KMS-11 (cell line): ENCODE results near the gene S100PBP.

Experiments used
- H2AFZ ChIP-seq: fragments of 200-600 bp; sonication (generic); 2 replicates; pipeline ENCODE4 v1.6.1; 2016; ENCODE audit warnings: antibody characterized with exemption, mixed run types, low read depth
- H3K27ac ChIP-seq: fragments of 200-600 bp; sonication (generic); 2 replicates; pipeline ENCODE4 v1.6.1; 2016; ENCODE audit warnings: mild to moderate bottlenecking, mixed run types
- H3K27me3 ChIP-seq: fragments of 200-600 bp; sonication (generic); 2 replicates; pipeline ENCODE4 v1.6.1; 2017; ENCODE audit warnings: mild to moderate bottlenecking, low read depth, mixed run types, moderate library complexity; ENCODE audit not compliant: insufficient read depth
- H3K36me3 ChIP-seq: fragments of 200-600 bp; sonication (generic); 2 replicates; pipeline ENCODE4 v1.6.1; 2017; ENCODE audit warnings: mild to moderate bottlenecking, mixed run types; ENCODE audit not compliant: insufficient read depth
- H3K4me1 ChIP-seq: fragments of 200-600 bp; sonication (generic); 2 replicates; pipeline ENCODE4 v1.6.1; 2016; ENCODE audit warnings: mild to moderate bottlenecking, low read depth, mixed run types; ENCODE audit not compliant: poor library complexity, severe bottlenecking
- H3K4me2 ChIP-seq: fragments of 200-600 bp; sonication (generic); 2 replicates; pipeline ENCODE4 v1.7.0; 2016; ENCODE audit warnings: mild to moderate bottlenecking, mixed run types
- H3K4me3 ChIP-seq: fragments of 200-600 bp; sonication (generic); IDR thresholded peaks from 2 replicates; pipeline ENCODE4 v1.6.1; 2017; ENCODE audit warnings: low read depth, low read length, mixed read lengths; ENCODE audit not compliant: insufficient read depth
- H3K79me2 ChIP-seq: fragments of 200-600 bp; sonication (generic); 2 replicates; pipeline ENCODE4 v1.6.1; 2016; ENCODE audit warnings: low read depth, mixed run types; ENCODE audit not compliant: insufficient read depth
- H3K9ac ChIP-seq: fragments of 200-600 bp; sonication (generic); 2 replicates; pipeline ENCODE4 v1.6.1; 2016; ENCODE audit warnings: mild to moderate bottlenecking, mixed run types
- H4K20me1 ChIP-seq: fragments of 200-600 bp; sonication (generic); 2 replicates; pipeline ENCODE4 v1.6.1; 2016; ENCODE audit warnings: mild to moderate bottlenecking, mixed run types; ENCODE audit not compliant: insufficient read depth
- CTCF ChIP-seq: fragments of 200-600 bp; sonication (generic); conservative IDR thresholded peaks from 2 replicates; pipeline ENCODE4 v1.6.1; 2017; ENCODE audit warnings: low read depth, mild to moderate bottlenecking, antibody characterized with exemption, low read length, moderate library complexity, mixed read lengths

Gene S100PBP

GRCh38 chr1:32890516-32891240 lies 73.2 kb downstream of the S100PBP start:
- Histone ChIP-seq H3K4me2 (no peak overlapping the region), H2AFZ (no peak overlapping the region), H3K4me1 (no peaks in the 10 kb centered on the region), H3K27ac (no peak overlapping the region), H3K79me2 (no peaks in the 10 kb centered on the region), H3K9ac (no peak overlapping the region), H3K36me3 (no peaks in the 10 kb centered on the region), H4K20me1 (no peaks in the 10 kb centered on the region), H3K4me3 (no peak overlapping the region), H3K27me3 (peaks cover 10% of the 10 kb centered on the region; the same call in 1 of the 2 replicates)
- no peak for TF ChIP-seq CTCF

GRCh38 chr1:32891241-32891570 lies 73.8 kb downstream of the S100PBP start:
- Histone ChIP-seq H3K4me2 (no peak overlapping the region), H3K4me3 (no peak overlapping the region), H3K79me2 (no peaks in the 10 kb centered on the region), H3K27ac (no peak overlapping the region), H4K20me1 (no peaks in the 10 kb centered on the region), H2AFZ (no peak overlapping the region), H3K9ac (no peak overlapping the region), H3K36me3 (no peaks in the 10 kb centered on the region), H3K4me1 (no peaks in the 10 kb centered on the region), H3K27me3 (peaks cover 9% of the 10 kb centered on the region; the same call in 1 of the 2 replicates)
- TF ChIP-seq CTCF = no peak

- no peak overlapping the region for H3K4me3 ChIP-seq
- no peak overlapping the region for H3K9ac ChIP-seq
- no peaks in the 10 kb centered on the region for H3K36me3 ChIP-seq
- H3K79me2 ChIP-seq = no peaks in the 10 kb centered on the region
- no peak overlapping the region for H2AFZ ChIP-seq
- H3K4me2 ChIP-seq = no peak overlapping the region
- no peaks in the 10 kb centered on the region for H3K4me1 ChIP-seq
- H3K27me3 ChIP-seq = peaks cover 9% of the 10 kb centered on the region; the same call in 1 of the 2 replicates
- no peak overlapping the region for H3K27ac ChIP-seq
- no peak for TF ChIP-seq CTCF
- H4K20me1 ChIP-seq = no peaks in the 10 kb centered on the region
These were observed 74.2 kb downstream of the S100PBP start for GRCh38 chr1:32891630-32892029.

GRCh38 chr1:32892368-32893197 lies 75.1 kb downstream of the S100PBP start:
- Histone ChIP-seq H2AFZ (no peak overlapping the region), H4K20me1 (no peaks in the 10 kb centered on the region), H3K27me3 (peaks cover 5% of the 10 kb centered on the region; the same call in 1 of the 2 replicates), H3K79me2 (no peaks in the 10 kb centered on the region), H3K9ac (no peak overlapping the region), H3K4me3 (no peak overlapping the region), H3K4me2 (no peak overlapping the region), H3K4me1 (no peaks in the 10 kb centered on the region), H3K27ac (no peak overlapping the region), H3K36me3 (no peaks in the 10 kb centered on the region)
- TF ChIP-seq CTCF = no peak; the same call in 1 of the 2 replicates
